ENCODE results near the gene VPS54. TPM values are rescaled to one million over a fixed set of nuclear protein-coding genes. Genes with fewer than 3 reads are reported as not detected.

Gene VPS54
- total RNA-seq, 1 experiment from 2014 or later = 19.1 TPM

GRCh38 chr2:64040161-64040560 lies 20.9 kb upstream of the VPS54 start:
- intact Hi-C loops (cut with micrococcal nuclease; ENCODE audit: unreplicated experiment) = loop anchor here (10.0 kb wide), 1 partner anchor 825 kb away; no protein-coding TSS in a partner anchor
- BruUV-seq (replicated peaks) = no TSS peak
- POLR2A ChIA-PET (ENCODE audit: low non-redundant PET) = no interaction called here

GRCh38 chr2:64036034-64036705 lies 16.9 kb upstream of the VPS54 start:
- H3K4me3 ChIP-seq (ENCODE audit: low read depth, low read length, poor library complexity, severe bottlenecking) = no peak overlapping the region
- TF ChIP-seq, protein P1, sequence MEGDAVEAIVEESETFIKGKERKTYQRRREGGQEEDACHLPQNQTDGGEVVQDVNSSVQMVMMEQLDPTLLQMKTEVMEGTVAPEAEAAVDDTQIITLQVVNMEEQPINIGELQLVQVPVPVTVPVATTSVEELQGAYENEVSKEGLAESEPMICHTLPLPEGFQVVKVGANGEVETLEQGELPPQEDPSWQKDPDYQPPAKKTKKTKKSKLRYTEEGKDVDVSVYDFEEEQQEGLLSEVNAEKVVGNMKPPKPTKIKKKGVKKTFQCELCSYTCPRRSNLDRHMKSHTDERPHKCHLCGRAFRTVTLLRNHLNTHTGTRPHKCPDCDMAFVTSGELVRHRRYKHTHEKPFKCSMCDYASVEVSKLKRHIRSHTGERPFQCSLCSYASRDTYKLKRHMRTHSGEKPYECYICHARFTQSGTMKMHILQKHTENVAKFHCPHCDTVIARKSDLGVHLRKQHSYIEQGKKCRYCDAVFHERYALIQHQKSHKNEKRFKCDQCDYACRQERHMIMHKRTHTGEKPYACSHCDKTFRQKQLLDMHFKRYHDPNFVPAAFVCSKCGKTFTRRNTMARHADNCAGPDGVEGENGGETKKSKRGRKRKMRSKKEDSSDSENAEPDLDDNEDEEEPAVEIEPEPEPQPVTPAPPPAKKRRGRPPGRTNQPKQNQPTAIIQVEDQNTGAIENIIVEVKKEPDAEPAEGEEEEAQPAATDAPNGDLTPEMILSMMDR (conservative IDR thresholded peaks at IDR 0.05; ENCODE audit: low read depth, low read length) = no peak
- TF ChIP-seq EZH2 (IDR thresholded peaks at IDR 0.05; ENCODE audit: borderline replicate concordance, low read depth, low read length, poor library complexity, severe bottlenecking) = no peak
- ChIA-PET POLR2A (ENCODE audit: low non-redundant PET) (no interaction called here), CTCF (no interaction called here)
- no peak overlapping the region for H3K27ac ChIP-seq (ENCODE audit: low read depth, low read length, poor library complexity, severe bottlenecking)
- no peaks in the 10 kb centered on the region for H3K27me3 ChIP-seq (replicated peaks; ENCODE audit: insufficient read depth, low read depth, low read length, poor library complexity)
- DNase-seq (ENCODE audit: low spot score) = no peak
- intact Hi-C loops (cut with micrococcal nuclease; ENCODE audit: unreplicated experiment) = no loop called here
- H3K4me1 ChIP-seq (ENCODE audit: insufficient read depth, low read length, poor library complexity, severe bottlenecking) = no peaks in the 10 kb centered on the region
- no TSS peak for BruUV-seq (replicated peaks)
- no peaks in the 10 kb centered on the region for H3K36me3 ChIP-seq (ENCODE audit: insufficient read depth, low read length, poor library complexity, severe bottlenecking)
- no peaks in the 10 kb centered on the region for H3K9me3 ChIP-seq (ENCODE audit: low read depth, low read length, poor library complexity, severe bottlenecking)

More at GRCh38 chr2:64040161-64040560, 20.9 kb upstream of the VPS54 start:
- no peaks in the 10 kb centered on the region for H3K9me3 ChIP-seq (ENCODE audit: low read depth, low read length, poor library complexity, severe bottlenecking)
- no peak for DNase-seq (ENCODE audit: low spot score)
- H3K4me1 ChIP-seq (ENCODE audit: insufficient read depth, low read length, poor library complexity, severe bottlenecking) = no peaks in the 10 kb centered on the region
- no peak overlapping the region for H3K4me3 ChIP-seq (ENCODE audit: low read depth, low read length, poor library complexity, severe bottlenecking)
- TF ChIP-seq, protein P1 (conservative IDR thresholded peaks at IDR 0.05; ENCODE audit: low read depth, low read length) = no peak
- no peak for TF ChIP-seq EZH2 (IDR thresholded peaks at IDR 0.05; ENCODE audit: borderline replicate concordance, low read depth, low read length, poor library complexity, severe bottlenecking)
- no peaks in the 10 kb centered on the region for H3K36me3 ChIP-seq (ENCODE audit: insufficient read depth, low read length, poor library complexity, severe bottlenecking)
- CTCF ChIA-PET = no interaction called here
- H3K27me3 ChIP-seq (replicated peaks; ENCODE audit: insufficient read depth, low read depth, low read length, poor library complexity) = no peaks in the 10 kb centered on the region
- no peak overlapping the region for H3K27ac ChIP-seq (ENCODE audit: low read depth, low read length, poor library complexity, severe bottlenecking)

- ChIA-PET CTCF (no interaction called here), POLR2A (ENCODE audit: low non-redundant PET) (no interaction called here)
- intact Hi-C loops (cut with micrococcal nuclease; ENCODE audit: unreplicated experiment) = no loop called here
- no peaks in the 10 kb centered on the region for H3K36me3 ChIP-seq (ENCODE audit: insufficient read depth, low read length, poor library complexity, severe bottlenecking)
- DNase-seq (ENCODE audit: low spot score) = no peak
- no peak overlapping the region for H3K27ac ChIP-seq (ENCODE audit: low read depth, low read length, poor library complexity, severe bottlenecking)
- H3K27me3 ChIP-seq (replicated peaks; ENCODE audit: insufficient read depth, low read depth, low read length, poor library complexity) = no peaks in the 10 kb centered on the region
- BruUV-seq (replicated peaks) = no TSS peak
- H3K4me3 ChIP-seq (ENCODE audit: low read depth, low read length, poor library complexity, severe bottlenecking) = no peak overlapping the region
- H3K9me3 ChIP-seq (ENCODE audit: low read depth, low read length, poor library complexity, severe bottlenecking) = no peaks in the 10 kb centered on the region
- H3K4me1 ChIP-seq (ENCODE audit: insufficient read depth, low read length, poor library complexity, severe bottlenecking) = no peaks in the 10 kb centered on the region
- TF ChIP-seq, protein P1 (conservative IDR thresholded peaks at IDR 0.05; ENCODE audit: low read depth, low read length) = no peak
- TF ChIP-seq EZH2 (IDR thresholded peaks at IDR 0.05; ENCODE audit: borderline replicate concordance, low read depth, low read length, poor library complexity, severe bottlenecking) = no peak
These were observed 16.1 kb upstream of the VPS54 start for GRCh38 chr2:64035072-64035942.
